ENCODE results near the gene F11. TPM values are rescaled to one million over a fixed set of nuclear protein-coding genes. Genes with fewer than 3 reads are reported as not detected.

Gene F11
- total and polyA plus RNA-seq, 2 donors (not counting 3 experiments of a cell fraction or from before 2014, with no cell fraction given), result not detected

DNA sequence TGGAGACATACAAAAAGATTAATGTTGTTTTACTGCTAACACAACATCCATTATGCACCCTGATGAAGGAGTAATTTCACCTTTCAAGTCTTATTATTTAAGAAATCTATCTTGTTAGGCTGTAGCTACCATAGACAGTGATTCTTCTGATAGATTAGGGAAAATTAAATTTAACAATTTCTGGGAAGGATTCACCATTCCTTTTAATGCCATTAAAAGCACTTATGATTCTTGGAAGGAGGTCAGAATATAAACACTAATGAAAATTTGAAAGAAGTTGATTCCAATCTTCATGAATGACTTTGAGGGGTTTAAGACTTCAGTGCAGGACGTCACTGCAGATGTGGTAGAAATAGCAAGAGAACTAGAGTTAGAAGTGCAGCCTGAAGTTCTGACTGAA is 69.8 kb downstream of the F11 start:
- intact Hi-C loops (cut with micrococcal nuclease) (no loop called here), dilution Hi-C loops (cut with MboI; ENCODE audit: extremely low pct_ligation_motif_present, low sequenced_read_pairs) (no loop called here)
- Histone ChIP-seq H3K9me1 (replicated peaks; ENCODE audit: control insufficient read depth, extremely low read depth, insufficient read depth, low read length) (no peaks in the 10 kb centered on the region), H4K20me1 (replicated peaks; ENCODE audit: control insufficient read depth, extremely low read depth, insufficient read depth, low read length) (no peaks in the 10 kb centered on the region), H3K79me2 (ENCODE audit: control insufficient read depth, insufficient read depth, low read length) (no peaks in the 10 kb centered on the region), H3K4me3 (replicated peaks in 1 of 3; ENCODE audit: insufficient read depth in 1 of 3, low read depth in 1 of 3, low read length in 3 of 3) (no peak overlapping the region), H3K9ac (replicated peaks; ENCODE audit: extremely low read depth, insufficient read depth, low read length) (no peak overlapping the region), H2AFZ (ENCODE audit: low read depth, low read length) (no peak overlapping the region), H3K4me2 (ENCODE audit: insufficient read depth, low read length) (no peak overlapping the region), H3K36me3 (ENCODE audit: control insufficient read depth in 2 of 2, extremely low read depth in 1 of 2, insufficient read depth in 2 of 2, low read length in 2 of 2) (no peaks in the 10 kb centered on the region), H3K9me3 (replicated peaks; ENCODE audit: control insufficient read depth, insufficient read depth, low read length) (peaks cover 8% of the 10 kb centered on the region), H3K27ac (ENCODE audit: insufficient read depth, low read depth, low read length) (no peak overlapping the region), H3K4me1 (ENCODE audit: control insufficient read depth, extremely low read depth, insufficient read depth, low read length) (no peaks in the 10 kb centered on the region), H3K27me3 (ENCODE audit: control insufficient read depth in 2 of 2, insufficient read depth in 2 of 2, low read length in 2 of 2) (no peaks in the 10 kb centered on the region)
- BruUV-seq (replicated peaks), result no TSS peak
- no peak for DNase-seq (ENCODE audit: low read depth, low spot score)
- CTCF ChIA-PET, result no interaction called here
- TF ChIP-seq, protein P1, sequence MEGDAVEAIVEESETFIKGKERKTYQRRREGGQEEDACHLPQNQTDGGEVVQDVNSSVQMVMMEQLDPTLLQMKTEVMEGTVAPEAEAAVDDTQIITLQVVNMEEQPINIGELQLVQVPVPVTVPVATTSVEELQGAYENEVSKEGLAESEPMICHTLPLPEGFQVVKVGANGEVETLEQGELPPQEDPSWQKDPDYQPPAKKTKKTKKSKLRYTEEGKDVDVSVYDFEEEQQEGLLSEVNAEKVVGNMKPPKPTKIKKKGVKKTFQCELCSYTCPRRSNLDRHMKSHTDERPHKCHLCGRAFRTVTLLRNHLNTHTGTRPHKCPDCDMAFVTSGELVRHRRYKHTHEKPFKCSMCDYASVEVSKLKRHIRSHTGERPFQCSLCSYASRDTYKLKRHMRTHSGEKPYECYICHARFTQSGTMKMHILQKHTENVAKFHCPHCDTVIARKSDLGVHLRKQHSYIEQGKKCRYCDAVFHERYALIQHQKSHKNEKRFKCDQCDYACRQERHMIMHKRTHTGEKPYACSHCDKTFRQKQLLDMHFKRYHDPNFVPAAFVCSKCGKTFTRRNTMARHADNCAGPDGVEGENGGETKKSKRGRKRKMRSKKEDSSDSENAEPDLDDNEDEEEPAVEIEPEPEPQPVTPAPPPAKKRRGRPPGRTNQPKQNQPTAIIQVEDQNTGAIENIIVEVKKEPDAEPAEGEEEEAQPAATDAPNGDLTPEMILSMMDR (IDR thresholded peaks at IDR 0.05; ENCODE audit: extremely low read depth in 1 of 2, insufficient read depth in 1 of 2, low read depth in 1 of 2, low read length in 2 of 2), result no peak
- TF ChIP-seq, protein P2, sequence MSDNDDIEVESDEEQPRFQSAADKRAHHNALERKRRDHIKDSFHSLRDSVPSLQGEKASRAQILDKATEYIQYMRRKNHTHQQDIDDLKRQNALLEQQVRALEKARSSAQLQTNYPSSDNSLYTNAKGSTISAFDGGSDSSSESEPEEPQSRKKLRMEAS (IDR thresholded peaks at IDR 0.05; ENCODE audit: insufficient read depth, insufficient read length), result no peak
- POLR2A ChIA-PET, result no interaction called here
- no peak for FAIRE-seq

Other genes with a start within 250 kb of the F11 start
- gene TLR3, start 197.0 kb upstream of the F11 start, total RNA-seq, result 2.5 and 5.2 TPM in 2 replicates
- 1.6 TPM in 2 replicates for gene TLR3, start 197.0 kb upstream of the F11 start, polyA plus RNA-seq
- gene FAM149A, start 161.5 kb upstream of the F11 start, total RNA-seq, result 0.20 and 0.51 TPM in 2 replicates
- 0.08 TPM in 2 replicates for gene FAM149A, start 161.5 kb upstream of the F11 start, polyA plus RNA-seq
- gene CYP4V2, start 74.6 kb upstream of the F11 start, total RNA-seq, result 1.7 and 3.1 TPM in 2 replicates
- gene CYP4V2, start 74.6 kb upstream of the F11 start, polyA plus RNA-seq, result 0.25 and 0.28 TPM in 2 replicates
- not detected in 2 replicates for gene KLKB1, start 38.7 kb upstream of the F11 start, total RNA-seq
- gene KLKB1, start 38.7 kb upstream of the F11 start, polyA plus RNA-seq, result not detected in 2 replicates